ENCODE measurements around the gene BAG1. TPM values are rescaled to one million over a fixed set of nuclear protein-coding genes. Genes with fewer than 3 reads are reported as not detected.

BAG1 gene
- total RNA-seq, 1 experiment from 2014 or later, result 52.7 TPM

DNA sequence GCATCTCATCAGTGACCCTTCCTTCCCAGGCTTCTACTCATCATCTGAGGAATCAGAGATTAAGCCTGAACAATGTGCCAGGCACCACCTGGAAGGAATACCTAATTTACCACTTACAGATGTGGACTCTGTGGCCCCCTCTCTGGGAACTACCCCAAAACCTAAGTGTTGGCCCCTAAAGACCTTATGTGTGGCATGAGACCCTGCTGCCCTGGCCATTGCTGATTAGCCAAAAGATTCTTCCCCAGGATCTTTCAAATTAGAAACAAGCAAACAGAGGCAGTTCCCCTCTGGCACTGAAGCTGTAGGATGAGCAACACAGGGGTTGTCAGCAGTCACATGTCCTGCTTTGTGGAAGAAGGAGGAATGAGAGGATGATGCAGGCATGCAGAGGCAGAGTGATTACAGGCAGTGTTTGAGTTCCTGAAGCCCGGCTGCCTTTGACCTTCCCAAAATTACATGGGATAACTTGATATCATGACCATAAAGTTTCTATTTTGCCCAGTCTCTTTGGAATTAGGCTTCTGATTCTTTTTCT, 14.0 kb downstream of the BAG1 start:
- no TSS peak for BruUV-seq (replicated peaks)
- Histone ChIP-seq H3K4me3 (ENCODE audit: low read depth, low read length, poor library complexity, severe bottlenecking) (no peak overlapping the region), H3K9me3 (ENCODE audit: low read depth, low read length, poor library complexity, severe bottlenecking) (no peaks in the 10 kb centered on the region), H3K4me1 (ENCODE audit: insufficient read depth, low read length, poor library complexity, severe bottlenecking) (no peaks in the 10 kb centered on the region), H3K27me3 (replicated peaks; ENCODE audit: insufficient read depth, low read depth, low read length, poor library complexity) (no peaks in the 10 kb centered on the region), H3K27ac (ENCODE audit: low read depth, low read length, poor library complexity, severe bottlenecking) (no peak overlapping the region), H3K36me3 (ENCODE audit: insufficient read depth, low read length, poor library complexity, severe bottlenecking) (peaks cover 27% of the 10 kb centered on the region)
- CTCF ChIA-PET, result no interaction called here
- DNase-seq (ENCODE audit: low spot score), result no peak
- POLR2A ChIA-PET (ENCODE audit: low non-redundant PET), result no interaction called here
- intact Hi-C loops (cut with micrococcal nuclease; ENCODE audit: unreplicated experiment), result no loop called here
- TF ChIP-seq EZH2 (IDR thresholded peaks at IDR 0.05; ENCODE audit: borderline replicate concordance, low read depth, low read length, poor library complexity, severe bottlenecking), result no peak
- TF ChIP-seq, protein P1, sequence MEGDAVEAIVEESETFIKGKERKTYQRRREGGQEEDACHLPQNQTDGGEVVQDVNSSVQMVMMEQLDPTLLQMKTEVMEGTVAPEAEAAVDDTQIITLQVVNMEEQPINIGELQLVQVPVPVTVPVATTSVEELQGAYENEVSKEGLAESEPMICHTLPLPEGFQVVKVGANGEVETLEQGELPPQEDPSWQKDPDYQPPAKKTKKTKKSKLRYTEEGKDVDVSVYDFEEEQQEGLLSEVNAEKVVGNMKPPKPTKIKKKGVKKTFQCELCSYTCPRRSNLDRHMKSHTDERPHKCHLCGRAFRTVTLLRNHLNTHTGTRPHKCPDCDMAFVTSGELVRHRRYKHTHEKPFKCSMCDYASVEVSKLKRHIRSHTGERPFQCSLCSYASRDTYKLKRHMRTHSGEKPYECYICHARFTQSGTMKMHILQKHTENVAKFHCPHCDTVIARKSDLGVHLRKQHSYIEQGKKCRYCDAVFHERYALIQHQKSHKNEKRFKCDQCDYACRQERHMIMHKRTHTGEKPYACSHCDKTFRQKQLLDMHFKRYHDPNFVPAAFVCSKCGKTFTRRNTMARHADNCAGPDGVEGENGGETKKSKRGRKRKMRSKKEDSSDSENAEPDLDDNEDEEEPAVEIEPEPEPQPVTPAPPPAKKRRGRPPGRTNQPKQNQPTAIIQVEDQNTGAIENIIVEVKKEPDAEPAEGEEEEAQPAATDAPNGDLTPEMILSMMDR (conservative IDR thresholded peaks at IDR 0.05; ENCODE audit: low read depth, low read length), result no peak

DNA sequence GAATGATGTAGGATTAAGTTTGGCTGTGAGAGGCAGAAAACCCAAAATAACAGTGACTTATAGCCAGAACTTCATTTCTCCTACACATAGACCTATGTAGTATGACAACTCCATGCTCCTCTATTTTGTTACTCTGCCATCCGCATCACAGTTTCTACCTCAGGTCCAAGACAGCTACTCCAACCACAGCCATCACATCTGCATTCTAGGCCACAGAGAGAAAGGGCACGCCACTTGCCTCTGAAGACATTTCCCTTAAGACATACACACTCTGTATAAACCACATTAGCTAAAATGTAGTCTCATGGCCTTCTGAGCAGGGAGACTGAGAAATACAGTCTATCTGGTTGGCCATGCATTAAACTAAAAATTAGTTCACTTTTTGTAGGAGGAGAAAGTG, 14.5 kb downstream of the BAG1 start:
- BruUV-seq (replicated peaks), result no TSS peak
- Histone ChIP-seq H3K4me1 (ENCODE audit: insufficient read depth, low read length, poor library complexity, severe bottlenecking) (no peaks in the 10 kb centered on the region), H3K4me3 (ENCODE audit: low read depth, low read length, poor library complexity, severe bottlenecking) (no peak overlapping the region), H3K36me3 (ENCODE audit: insufficient read depth, low read length, poor library complexity, severe bottlenecking) (peaks cover 22% of the 10 kb centered on the region), H3K27ac (ENCODE audit: low read depth, low read length, poor library complexity, severe bottlenecking) (no peak overlapping the region), H3K27me3 (replicated peaks; ENCODE audit: insufficient read depth, low read depth, low read length, poor library complexity) (no peaks in the 10 kb centered on the region), H3K9me3 (ENCODE audit: low read depth, low read length, poor library complexity, severe bottlenecking) (no peaks in the 10 kb centered on the region)
- CTCF ChIA-PET, result no interaction called here
- POLR2A ChIA-PET (ENCODE audit: low non-redundant PET), result no interaction called here
- intact Hi-C loops (cut with micrococcal nuclease; ENCODE audit: unreplicated experiment), result no loop called here
- no peak for TF ChIP-seq EZH2 (IDR thresholded peaks at IDR 0.05; ENCODE audit: borderline replicate concordance, low read depth, low read length, poor library complexity, severe bottlenecking)
- TF ChIP-seq, protein P1 (conservative IDR thresholded peaks at IDR 0.05; ENCODE audit: low read depth, low read length), result no peak
- DNase-seq (ENCODE audit: low spot score), result no peak

DNA sequence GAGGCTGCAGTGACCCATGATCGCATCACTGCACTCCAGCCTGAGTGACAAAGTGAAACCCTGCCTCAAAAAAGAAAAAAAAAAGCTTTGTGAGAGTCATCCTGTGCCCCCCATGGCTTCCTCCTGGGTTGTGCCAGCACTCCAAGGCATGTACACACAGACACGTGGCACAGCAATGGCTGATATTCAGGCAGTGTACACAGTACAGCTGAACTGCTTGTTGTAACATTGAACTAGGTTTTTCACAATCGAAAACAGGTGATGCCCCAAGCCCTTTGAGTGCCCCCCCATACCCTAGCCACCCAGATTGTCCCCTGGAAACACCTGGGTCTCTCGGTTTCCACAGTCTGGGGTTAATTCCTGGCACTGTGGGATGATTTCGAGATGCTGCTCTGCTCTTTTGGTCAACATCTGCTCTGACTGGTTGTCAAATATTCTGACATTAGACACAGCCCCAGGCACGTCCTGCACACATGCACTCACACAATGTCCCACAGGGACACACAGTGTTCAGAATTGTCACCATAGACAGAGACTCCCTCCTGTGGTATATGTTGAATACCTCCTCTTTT, 15.3 kb downstream of the BAG1 start:
- Histone ChIP-seq H3K9me3 (ENCODE audit: low read depth, low read length, poor library complexity, severe bottlenecking) (no peaks in the 10 kb centered on the region), H3K27me3 (replicated peaks; ENCODE audit: insufficient read depth, low read depth, low read length, poor library complexity) (no peaks in the 10 kb centered on the region), H3K4me1 (ENCODE audit: insufficient read depth, low read length, poor library complexity, severe bottlenecking) (no peaks in the 10 kb centered on the region), H3K27ac (ENCODE audit: low read depth, low read length, poor library complexity, severe bottlenecking) (no peak overlapping the region), H3K4me3 (ENCODE audit: low read depth, low read length, poor library complexity, severe bottlenecking) (no peak overlapping the region), H3K36me3 (ENCODE audit: insufficient read depth, low read length, poor library complexity, severe bottlenecking) (peaks cover 14% of the 10 kb centered on the region)
- ChIA-PET POLR2A (ENCODE audit: low non-redundant PET) (no interaction called here), CTCF (interaction anchor here (0.6 kb wide), 1 partner anchor 126 kb away, joined by 3 read pairs; no protein-coding TSS in a partner anchor)
- BruUV-seq (replicated peaks), result no TSS peak
- no peak for DNase-seq (ENCODE audit: low spot score)
- intact Hi-C loops (cut with micrococcal nuclease; ENCODE audit: unreplicated experiment), result no loop called here
- TF ChIP-seq EZH2 (IDR thresholded peaks at IDR 0.05; ENCODE audit: borderline replicate concordance, low read depth, low read length, poor library complexity, severe bottlenecking), result no peak
- TF ChIP-seq, protein P1 (conservative IDR thresholded peaks at IDR 0.05; ENCODE audit: low read depth, low read length), result no peak
